HG03196 (cell line): ENCODE results near the gene UBXN6.

Source experiments
- ATAC-seq: cut with Tn5 transposase; IDR thresholded peaks from one replicate; pipeline ENCODE4 v1.9.1; 2021; ENCODE audit not compliant: unreplicated experiment

Gene UBXN6

GRCh38 chr19:4456843-4457653 lies 546 bp downstream of the UBXN6 start:
- no peak for ATAC-seq

- ATAC-seq: no peak
These were observed 1.1 kb downstream of the UBXN6 start for GRCh38 chr19:4456476-4456842.

GRCh38 chr19:4455719-4456475 lies 1.7 kb downstream of the UBXN6 start:
- no peak for ATAC-seq

- ATAC-seq: no peak
These were observed 2.6 kb downstream of the UBXN6 start for GRCh38 chr19:4454747-4455718.

GRCh38 chr19:4453232-4454179 lies 4.1 kb downstream of the UBXN6 start:
- no peak for ATAC-seq

- ATAC-seq: no peak
These were observed 5.2 kb downstream of the UBXN6 start for GRCh38 chr19:4452230-4452990.

- no peak for ATAC-seq
These were observed 8.0 kb downstream of the UBXN6 start for GRCh38 chr19:4449639-4450028.

GRCh38 chr19:4449022-4449638 lies 8.5 kb downstream of the UBXN6 start:
- no peak for ATAC-seq

GRCh38 chr19:4448147-4448985 lies 9.2 kb downstream of the UBXN6 start:
- no peak for ATAC-seq

- ATAC-seq: no peak
These were observed 10.1 kb downstream of the UBXN6 start for GRCh38 chr19:4447327-4448146.

- no peak for ATAC-seq
These were observed 10.8 kb downstream of the UBXN6 start for GRCh38 chr19:4446704-4447200.

GRCh38 chr19:4445963-4446703 lies 11.5 kb downstream of the UBXN6 start:
- ATAC-seq: no peak

- no peak for ATAC-seq
These were observed 12.5 kb downstream of the UBXN6 start for GRCh38 chr19:4444765-4445741.

GRCh38 chr19:4443966-4444764 lies 13.4 kb downstream of the UBXN6 start:
- no peak for ATAC-seq
